Measurements from ENCODE around the gene TRIM31. TPM values are rescaled to one million over a fixed set of nuclear protein-coding genes. Genes with fewer than 3 reads are reported as not detected.

The TRIM31 gene
- total RNA-seq, 1 experiment from 2014 or later: 0.13 TPM

DNA sequence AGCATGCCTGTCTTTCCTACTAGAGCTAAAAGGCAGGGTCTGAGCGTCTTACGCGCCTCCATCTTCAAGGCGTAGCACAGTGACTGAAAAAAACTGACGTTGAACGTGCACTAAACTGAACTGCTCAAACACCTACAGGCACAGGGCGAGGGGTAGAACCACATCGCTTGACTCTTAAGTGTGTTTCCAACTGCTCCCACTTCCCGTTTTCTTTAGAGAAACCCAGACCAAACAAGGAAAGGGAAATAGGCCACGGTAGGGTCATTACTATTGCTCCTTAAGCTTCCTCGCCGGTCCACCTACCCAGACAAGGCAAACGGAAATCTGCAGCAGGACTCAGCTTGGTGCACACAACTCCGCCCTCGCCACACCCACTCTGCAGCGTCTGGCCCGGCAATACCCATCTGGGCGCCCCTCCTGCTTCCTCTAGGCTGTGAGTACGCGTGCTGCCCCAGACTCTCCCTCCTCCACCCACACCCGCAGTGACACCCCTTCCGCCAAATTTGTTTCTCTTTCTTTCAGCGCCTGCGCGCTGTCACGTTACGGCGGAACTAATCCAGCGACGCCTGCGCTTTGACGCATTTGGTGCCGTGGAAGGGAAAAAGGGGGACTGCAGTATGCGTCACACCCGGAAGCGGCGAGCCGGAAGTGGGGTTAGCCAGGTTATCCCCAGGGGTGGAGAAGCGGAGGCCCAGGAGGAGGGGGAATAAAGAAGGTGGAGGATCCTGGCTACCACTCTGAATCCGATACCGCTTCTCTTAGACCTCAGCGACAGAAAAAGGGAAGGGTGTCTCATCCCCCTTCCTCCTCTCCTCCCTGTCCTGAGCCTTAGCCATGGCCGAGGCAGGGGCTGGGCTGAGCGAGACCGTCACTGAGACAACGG lies 46.1 kb downstream of the TRIM31 start, which contains the start of gene PPP1R11:
Gene PPP1R11 (plus strand): TSS at position 622 of the 883 bp plus-strand sequence. CDS start 213 bp downstream, at position 835.
- peak within 1 kb of the TSS; percentile 94 for H3K27ac Mint-ChIP-seq
- ATAC-seq: peak; percentile 96
- ChIA-PET POLR2A (interaction anchor here (1.1 to 1.2 kb wide), 2 partner anchors 7 to 434 kb away, joined by 3 to 5 read pairs; partner anchors contain the start of gene GABBR1), CTCF (interaction anchor here (0.7 to 1.6 kb wide), 4 partner anchors 9 to 152 kb away, joined by 3 to 7 read pairs (median 3); partner anchors contain the start of gene RNF39)
- peak within 1 kb of the TSS; percentile 86 for H3K4me3 Mint-ChIP-seq
- no peaks in the 10 kb centered on the region for H3K9me3 Mint-ChIP-seq
- DNase-seq (ENCODE audit: low spot score): peak; percentile 95
- peaks cover 6% of the 10 kb centered on the region; the same call in 1 of the 2 replicates for H3K36me3 Mint-ChIP-seq
- H3K27me3 Mint-ChIP-seq (ENCODE audit: low read depth): peaks cover 22% of the 10 kb centered on the region
- peaks cover 31% of the 10 kb centered on the region for H3K4me1 Mint-ChIP-seq
- TF ChIP-seq, protein P1, sequence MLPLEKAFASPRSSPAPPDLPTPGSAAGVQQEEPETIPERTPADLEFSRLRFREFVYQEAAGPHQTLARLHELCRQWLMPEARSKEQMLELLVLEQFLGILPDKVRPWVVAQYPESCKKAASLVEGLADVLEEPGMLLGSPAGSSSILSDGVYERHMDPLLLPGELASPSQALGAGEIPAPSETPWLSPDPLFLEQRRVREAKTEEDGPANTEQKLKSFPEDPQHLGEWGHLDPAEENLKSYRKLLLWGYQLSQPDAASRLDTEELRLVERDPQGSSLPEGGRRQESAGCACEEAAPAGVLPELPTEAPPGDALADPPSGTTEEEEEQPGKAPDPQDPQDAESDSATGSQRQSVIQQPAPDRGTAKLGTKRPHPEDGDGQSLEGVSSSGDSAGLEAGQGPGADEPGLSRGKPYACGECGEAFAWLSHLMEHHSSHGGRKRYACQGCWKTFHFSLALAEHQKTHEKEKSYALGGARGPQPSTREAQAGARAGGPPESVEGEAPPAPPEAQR (CRISPR knock-in tag; IDR thresholded peaks at IDR 0.05): no peak
- TF ChIP-seq, protein P2, sequence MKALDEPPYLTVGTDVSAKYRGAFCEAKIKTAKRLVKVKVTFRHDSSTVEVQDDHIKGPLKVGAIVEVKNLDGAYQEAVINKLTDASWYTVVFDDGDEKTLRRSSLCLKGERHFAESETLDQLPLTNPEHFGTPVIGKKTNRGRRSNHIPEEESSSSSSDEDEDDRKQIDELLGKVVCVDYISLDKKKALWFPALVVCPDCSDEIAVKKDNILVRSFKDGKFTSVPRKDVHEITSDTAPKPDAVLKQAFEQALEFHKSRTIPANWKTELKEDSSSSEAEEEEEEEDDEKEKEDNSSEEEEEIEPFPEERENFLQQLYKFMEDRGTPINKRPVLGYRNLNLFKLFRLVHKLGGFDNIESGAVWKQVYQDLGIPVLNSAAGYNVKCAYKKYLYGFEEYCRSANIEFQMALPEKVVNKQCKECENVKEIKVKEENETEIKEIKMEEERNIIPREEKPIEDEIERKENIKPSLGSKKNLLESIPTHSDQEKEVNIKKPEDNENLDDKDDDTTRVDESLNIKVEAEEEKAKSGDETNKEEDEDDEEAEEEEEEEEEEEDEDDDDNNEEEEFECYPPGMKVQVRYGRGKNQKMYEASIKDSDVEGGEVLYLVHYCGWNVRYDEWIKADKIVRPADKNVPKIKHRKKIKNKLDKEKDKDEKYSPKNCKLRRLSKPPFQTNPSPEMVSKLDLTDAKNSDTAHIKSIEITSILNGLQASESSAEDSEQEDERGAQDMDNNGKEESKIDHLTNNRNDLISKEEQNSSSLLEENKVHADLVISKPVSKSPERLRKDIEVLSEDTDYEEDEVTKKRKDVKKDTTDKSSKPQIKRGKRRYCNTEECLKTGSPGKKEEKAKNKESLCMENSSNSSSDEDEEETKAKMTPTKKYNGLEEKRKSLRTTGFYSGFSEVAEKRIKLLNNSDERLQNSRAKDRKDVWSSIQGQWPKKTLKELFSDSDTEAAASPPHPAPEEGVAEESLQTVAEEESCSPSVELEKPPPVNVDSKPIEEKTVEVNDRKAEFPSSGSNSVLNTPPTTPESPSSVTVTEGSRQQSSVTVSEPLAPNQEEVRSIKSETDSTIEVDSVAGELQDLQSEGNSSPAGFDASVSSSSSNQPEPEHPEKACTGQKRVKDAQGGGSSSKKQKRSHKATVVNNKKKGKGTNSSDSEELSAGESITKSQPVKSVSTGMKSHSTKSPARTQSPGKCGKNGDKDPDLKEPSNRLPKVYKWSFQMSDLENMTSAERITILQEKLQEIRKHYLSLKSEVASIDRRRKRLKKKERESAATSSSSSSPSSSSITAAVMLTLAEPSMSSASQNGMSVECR (CRISPR knock-in tag; IDR thresholded peaks at IDR 0.05; ENCODE audit: borderline replicate concordance): 0 out of 2 replicates have a peak, but pooled peaks have one; percentile 43
- 0 out of 2 replicates have a peak, but pooled peaks have one; percentile 62 for TF ChIP-seq ZNF232 (CRISPR knock-in tag; IDR thresholded peaks at IDR 0.05)
- TF ChIP-seq GABPB1 (CRISPR knock-in tag; IDR thresholded peaks at IDR 0.05): peak; percentile 81
- TF ChIP-seq, protein P3, sequence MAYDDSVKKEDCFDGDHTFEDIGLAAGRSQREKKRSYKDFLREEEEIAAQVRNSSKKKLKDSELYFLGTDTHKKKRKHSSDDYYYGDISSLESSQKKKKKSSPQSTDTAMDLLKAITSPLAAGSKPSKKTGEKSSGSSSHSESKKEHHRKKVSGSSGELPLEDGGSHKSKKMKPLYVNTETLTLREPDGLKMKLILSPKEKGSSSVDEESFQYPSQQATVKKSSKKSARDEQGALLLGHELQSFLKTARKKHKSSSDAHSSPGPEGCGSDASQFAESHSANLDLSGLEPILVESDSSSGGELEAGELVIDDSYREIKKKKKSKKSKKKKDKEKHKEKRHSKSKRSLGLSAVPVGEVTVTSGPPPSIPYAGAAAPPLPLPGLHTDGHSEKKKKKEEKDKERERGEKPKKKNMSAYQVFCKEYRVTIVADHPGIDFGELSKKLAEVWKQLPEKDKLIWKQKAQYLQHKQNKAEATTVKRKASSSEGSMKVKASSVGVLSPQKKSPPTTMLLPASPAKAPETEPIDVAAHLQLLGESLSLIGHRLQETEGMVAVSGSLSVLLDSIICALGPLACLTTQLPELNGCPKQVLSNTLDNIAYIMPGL (CRISPR knock-in tag; IDR thresholded peaks at IDR 0.05): no peak
- TF ChIP-seq, protein P4, sequence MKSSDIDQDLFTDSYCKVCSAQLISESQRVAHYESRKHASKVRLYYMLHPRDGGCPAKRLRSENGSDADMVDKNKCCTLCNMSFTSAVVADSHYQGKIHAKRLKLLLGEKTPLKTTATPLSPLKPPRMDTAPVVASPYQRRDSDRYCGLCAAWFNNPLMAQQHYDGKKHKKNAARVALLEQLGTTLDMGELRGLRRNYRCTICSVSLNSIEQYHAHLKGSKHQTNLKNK (CRISPR knock-in tag; IDR thresholded peaks at IDR 0.05): no peak
- TF ChIP-seq, protein P5, sequence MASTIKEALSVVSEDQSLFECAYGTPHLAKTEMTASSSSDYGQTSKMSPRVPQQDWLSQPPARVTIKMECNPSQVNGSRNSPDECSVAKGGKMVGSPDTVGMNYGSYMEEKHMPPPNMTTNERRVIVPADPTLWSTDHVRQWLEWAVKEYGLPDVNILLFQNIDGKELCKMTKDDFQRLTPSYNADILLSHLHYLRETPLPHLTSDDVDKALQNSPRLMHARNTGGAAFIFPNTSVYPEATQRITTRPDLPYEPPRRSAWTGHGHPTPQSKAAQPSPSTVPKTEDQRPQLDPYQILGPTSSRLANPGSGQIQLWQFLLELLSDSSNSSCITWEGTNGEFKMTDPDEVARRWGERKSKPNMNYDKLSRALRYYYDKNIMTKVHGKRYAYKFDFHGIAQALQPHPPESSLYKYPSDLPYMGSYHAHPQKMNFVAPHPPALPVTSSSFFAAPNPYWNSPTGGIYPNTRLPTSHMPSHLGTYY (CRISPR knock-in tag; IDR thresholded peaks at IDR 0.05): no peak
- peak; percentile 89 for TF ChIP-seq SP1 (CRISPR knock-in tag; conservative IDR thresholded peaks at IDR 0.05)
- no peak for TF ChIP-seq HMGA2 (CRISPR knock-in tag; IDR thresholded peaks at IDR 0.05)
- peak; percentile 19; the same call in 1 of the 2 replicates for TF ChIP-seq CREM (CRISPR knock-in tag; IDR thresholded peaks at IDR 0.05)
- peak; percentile 75; the same call in 1 of the 2 replicates for TF ChIP-seq ZNF263 (CRISPR knock-in tag; IDR thresholded peaks at IDR 0.05; ENCODE audit: low read depth)
- TF ChIP-seq FOXK1 (CRISPR knock-in tag; IDR thresholded peaks at IDR 0.05): peak; percentile 87; the same call in 1 of the 2 replicates
- TF ChIP-seq FOXP1 (CRISPR knock-in tag; IDR thresholded peaks at IDR 0.05; ENCODE audit: borderline replicate concordance): peak; percentile 54; the same call in 1 of the 2 replicates
- TF ChIP-seq, protein P6, sequence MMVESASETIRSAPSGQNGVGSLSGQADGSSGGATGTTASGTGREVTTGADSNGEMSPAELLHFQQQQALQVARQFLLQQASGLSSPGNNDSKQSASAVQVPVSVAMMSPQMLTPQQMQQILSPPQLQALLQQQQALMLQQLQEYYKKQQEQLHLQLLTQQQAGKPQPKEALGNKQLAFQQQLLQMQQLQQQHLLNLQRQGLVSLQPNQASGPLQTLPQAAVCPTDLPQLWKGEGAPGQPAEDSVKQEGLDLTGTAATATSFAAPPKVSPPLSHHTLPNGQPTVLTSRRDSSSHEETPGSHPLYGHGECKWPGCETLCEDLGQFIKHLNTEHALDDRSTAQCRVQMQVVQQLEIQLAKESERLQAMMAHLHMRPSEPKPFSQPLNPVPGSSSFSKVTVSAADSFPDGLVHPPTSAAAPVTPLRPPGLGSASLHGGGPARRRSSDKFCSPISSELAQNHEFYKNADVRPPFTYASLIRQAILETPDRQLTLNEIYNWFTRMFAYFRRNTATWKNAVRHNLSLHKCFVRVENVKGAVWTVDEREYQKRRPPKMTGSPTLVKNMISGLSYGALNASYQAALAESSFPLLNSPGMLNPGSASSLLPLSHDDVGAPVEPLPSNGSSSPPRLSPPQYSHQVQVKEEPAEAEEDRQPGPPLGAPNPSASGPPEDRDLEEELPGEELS (CRISPR knock-in tag; IDR thresholded peaks at IDR 0.05): peak; percentile 52; the same call in 1 of the 2 replicates
- TF ChIP-seq CREB1 (CRISPR knock-in tag; IDR thresholded peaks at IDR 0.05): no peak
- 0 out of 2 replicates have a peak, but pooled peaks have one; percentile 37 for TF ChIP-seq NFE2L1 (CRISPR knock-in tag; IDR thresholded peaks at IDR 0.05)
- TF ChIP-seq, protein P7, sequence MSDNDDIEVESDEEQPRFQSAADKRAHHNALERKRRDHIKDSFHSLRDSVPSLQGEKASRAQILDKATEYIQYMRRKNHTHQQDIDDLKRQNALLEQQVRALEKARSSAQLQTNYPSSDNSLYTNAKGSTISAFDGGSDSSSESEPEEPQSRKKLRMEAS (CRISPR knock-in tag; IDR thresholded peaks at IDR 0.05): peak; percentile 83
- peak; percentile 95 for TF ChIP-seq ETV6 (CRISPR knock-in tag; IDR thresholded peaks at IDR 0.05)
- TF ChIP-seq ZBTB21 (CRISPR knock-in tag; IDR thresholded peaks at IDR 0.05; ENCODE audit: borderline replicate concordance): no peak
- TF ChIP-seq JUN (CRISPR knock-in tag; IDR thresholded peaks at IDR 0.05): no peak
